KBM-7 (cell line): ENCODE measurements around the gene EEF1AKMT2.

Source experiments
- DNase-seq: peaks from one replicate; pipeline ENCODE4 v3.0.0-alpha.2; 2015
- in situ Hi-C: fragments of 300-500 bp; cut with MboI; formaldehyde crosslinking; loops from 2 replicates; pipeline ENCODE4 v1.14.3; 2020; ENCODE audit warnings: low sequenced_read_pairs, low pct_unique_long_range_greater_than_20kb, mixed read lengths

The EEF1AKMT2 gene

GRCh38 chr10:124711145-124711544 lies 80.5 kb downstream of the EEF1AKMT2 start:
- no peak for DNase-seq
- in situ Hi-C loops: no loop called here

GRCh38 chr10:124710266-124710881 lies 81.3 kb downstream of the EEF1AKMT2 start:
- DNase-seq: no peak
- in situ Hi-C loops: no loop called here

GRCh38 chr10:124709861-124710260 lies 81.8 kb downstream of the EEF1AKMT2 start:
- in situ Hi-C loops: no loop called here

GRCh38 chr10:124708922-124709520 lies 82.7 kb downstream of the EEF1AKMT2 start:
- in situ Hi-C loops: no loop called here
- no peak for DNase-seq

More at GRCh38 chr10:124709861-124710260, 81.8 kb downstream of the EEF1AKMT2 start:
- DNase-seq: no peak

GRCh38 chr10:124708246-124708779 lies 83.4 kb downstream of the EEF1AKMT2 start:
- in situ Hi-C loops: no loop called here
- DNase-seq: no peak
